Right renal pelvis (tissue), 4 donors: ENCODE results near the gene DDB1. TPM values are rescaled to one million over a fixed set of nuclear protein-coding genes. Genes with fewer than 3 reads are reported as not detected.

Experiments used
- DNase-seq, 4 donors: peaks; one replicate each; pipeline ENCODE4 v3.0.0-alpha.2; 2013; ENCODE audit warnings: low read depth in 4 of 4, low spot score in 3 of 4, missing footprints in 1 of 4
- polyA plus RNA-seq, 4 donors: library from polyadenylated mRNA; unstranded; fragments of 120-200 nt; gene quantifications; one replicate each; pipeline ENCODE4 v1.2.1, GENCODE V29; 2013; ENCODE audit not compliant: insufficient read length in 4 of 4

The DDB1 gene
- polyA plus RNA-seq, 4 donors, result 200 to 221 (median 213) TPM

DNA sequence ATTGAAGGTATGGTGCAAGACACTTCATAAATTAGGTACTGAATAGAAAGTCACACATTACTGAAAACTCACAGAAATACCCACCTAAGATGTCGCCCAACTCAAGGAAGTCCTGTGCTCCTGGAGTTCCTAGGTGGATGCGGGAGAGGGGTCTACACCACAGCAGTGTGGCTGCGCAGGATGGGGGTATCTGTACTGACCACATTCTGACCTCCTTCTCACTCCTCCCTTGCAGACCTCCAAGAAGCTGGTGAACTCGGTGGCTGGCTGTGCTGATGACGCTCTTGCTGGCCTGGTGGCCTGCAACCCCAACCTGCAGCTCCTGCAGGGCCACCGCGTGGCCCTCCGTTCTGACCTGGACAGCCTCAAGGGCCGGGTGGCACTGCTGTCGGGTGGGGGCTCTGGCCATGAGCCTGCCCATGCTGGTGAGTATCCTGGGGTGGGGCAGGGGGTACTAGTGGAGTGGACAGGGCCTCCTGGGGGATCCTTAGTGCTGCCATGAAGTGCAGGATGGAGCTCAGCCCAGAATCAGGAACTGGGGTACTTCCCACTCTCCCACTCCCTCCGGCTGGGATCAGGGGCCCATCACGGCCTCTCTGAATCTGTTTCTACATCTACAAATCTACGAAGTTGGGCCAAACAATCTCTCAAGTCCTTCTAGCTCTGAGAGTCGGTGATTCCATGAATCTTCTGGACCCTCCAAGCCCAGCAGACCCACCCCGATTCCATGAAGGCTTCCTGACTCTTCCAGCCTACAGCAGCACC, 5.0 kb upstream of the DDB1 start:
- no peak for DNase-seq

DNA sequence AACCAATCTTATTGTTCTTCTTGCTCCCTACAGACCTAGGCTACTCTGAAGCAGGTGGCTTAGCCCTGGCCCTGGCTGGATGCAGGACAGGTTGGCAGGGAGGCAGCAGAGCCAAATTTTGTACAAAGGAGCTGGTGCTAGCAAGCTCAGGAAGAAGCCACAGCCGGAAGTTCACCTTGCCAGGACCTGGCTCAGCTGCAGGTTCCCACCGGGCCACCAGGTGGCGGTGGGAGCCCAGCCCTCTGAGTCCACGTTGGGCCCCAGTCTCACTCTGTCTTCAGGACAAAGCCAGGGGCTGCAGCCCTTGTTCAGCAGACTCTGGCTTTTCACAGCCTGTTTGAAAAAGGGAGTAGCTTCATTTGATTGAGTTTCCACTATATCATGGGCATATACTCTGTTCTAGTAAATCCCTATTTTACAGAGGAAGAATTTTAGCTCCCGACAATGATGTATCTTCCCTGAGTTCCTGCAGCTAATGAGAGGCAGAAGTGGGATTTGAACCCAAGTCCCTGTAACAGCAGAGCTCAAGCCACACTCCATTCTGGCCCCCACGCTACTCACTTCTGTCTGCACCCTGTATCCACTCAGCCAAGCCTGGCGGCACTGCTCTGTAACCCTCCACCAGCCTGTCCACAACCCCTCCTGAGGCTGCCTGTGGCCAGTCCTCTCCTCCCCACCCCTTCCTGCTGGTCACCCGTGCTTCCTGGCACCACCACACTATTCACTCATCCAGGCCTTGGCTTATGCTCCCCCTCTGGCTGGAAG, 3.4 kb upstream of the DDB1 start:
- peak; percentile 61 to 65 (median 63) for DNase-seq

- DNase-seq, result no peak
Measured at GRCh38 chr11:61335355-61335710, 2.4 kb upstream of the DDB1 start.

DNA sequence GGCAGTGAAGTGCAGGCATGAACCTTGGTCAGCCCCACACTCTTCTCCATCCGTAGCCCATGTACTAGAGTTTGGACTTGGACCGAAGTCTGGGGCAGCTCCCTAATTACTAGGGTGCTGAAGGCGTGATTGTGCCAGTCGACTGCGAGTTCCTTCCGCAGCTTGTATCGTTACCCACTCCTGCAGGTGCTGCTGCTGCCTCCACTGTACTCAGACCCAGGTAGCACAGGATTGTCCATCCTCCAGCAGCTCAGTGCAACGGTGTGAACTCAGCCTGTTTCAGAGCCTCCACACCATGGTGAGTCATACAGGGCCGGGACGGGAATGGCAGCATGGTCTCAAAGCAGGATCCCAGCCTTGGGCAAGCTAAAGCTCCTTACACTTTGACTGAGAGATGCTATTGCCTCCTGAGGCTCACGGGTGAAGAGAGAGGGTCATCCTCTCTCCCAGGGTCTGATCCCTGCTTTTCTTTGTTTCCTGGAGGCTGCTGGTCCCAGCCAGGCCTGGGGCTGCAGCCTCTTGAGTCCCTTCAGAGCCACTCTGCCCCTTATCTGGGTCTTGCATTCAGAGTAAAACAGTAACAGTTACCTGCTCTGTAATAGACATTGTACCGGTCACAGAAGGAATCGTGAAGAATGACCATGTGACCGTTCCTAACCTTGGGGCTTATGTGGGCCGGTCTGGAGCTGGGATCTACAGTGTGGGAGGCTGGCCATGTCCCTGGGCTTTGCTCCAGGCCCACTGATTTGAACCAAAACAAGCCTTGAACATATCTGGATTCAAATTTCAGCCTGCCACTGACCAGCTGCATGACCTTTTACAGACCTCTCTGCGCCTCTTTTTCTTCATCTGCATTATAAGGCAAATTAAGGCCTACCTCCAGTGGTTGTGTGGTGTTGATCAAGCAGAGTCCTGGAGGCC, 1.8 kb upstream of the DDB1 start:
- no peak for DNase-seq

DNA sequence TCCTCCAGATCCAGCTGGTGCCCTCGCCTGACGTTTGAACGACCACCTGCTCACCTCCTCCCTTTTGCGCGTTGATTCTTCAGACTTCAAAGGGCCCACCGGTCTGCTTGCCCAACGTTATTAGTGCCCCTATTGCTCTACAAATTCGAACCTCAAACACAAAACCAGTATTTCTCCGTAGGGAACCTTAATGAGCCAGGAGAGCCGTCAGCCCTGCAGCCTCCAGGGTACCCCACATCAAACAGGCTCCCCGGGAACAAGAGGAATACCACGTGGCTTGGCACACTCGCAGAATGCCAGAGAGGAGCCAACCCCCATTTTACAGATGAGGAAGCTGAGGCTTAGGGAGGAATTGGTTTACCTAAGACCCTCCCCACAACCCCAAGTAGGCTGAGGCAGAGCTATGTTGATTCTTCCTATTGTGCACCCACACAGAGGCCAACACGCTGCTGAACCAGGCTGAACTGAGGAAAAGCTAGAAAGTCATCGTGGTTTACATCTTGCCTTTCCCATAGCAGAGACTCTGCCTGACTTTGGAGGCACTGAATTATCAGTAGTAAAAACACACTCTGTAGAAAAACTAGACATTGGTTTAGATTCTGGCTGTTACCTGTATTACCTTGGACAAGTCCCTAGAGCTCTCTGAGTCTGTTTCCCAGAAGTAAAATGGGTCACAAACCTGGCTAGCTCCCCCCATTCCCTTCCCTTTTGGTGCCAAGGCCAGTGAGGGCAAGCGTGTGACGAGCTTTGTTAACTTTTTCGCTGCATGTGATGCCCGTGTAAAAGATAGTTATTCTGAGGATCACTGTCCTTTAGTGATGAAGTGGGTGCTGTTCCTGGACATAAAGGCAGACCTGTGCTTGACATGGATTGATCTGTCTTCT, 887 bp upstream of the DDB1 start:
- DNase-seq, result peak in 1 of 4 donors; percentile 8

- DNase-seq, result peak in 1 of 4 donors; percentile 1
Measured at GRCh38 chr11:61332281-61332796, 566 bp downstream of the DDB1 start.

DNA sequence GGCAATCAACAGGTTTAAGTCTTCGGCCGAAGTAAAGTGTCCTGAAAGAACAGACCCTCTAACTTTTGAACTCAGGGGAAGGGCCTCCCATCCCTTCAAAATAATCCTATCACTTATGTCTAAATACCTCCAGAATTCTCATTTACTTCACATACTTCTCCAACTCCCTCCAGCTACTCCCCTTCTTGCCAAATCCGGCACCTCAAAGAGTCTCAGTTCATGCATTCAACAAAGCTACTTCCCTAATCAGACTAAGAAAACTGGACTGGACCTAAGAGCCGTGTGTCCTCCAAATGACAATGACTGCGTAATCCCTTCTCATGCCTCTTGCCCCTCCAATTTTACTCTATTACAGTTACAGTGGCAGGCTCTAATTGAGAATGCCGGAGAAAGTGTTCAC, 1.3 kb downstream of the DDB1 start:
- no peak for DNase-seq

GRCh38 chr11:61329871-61330270, 3.0 kb downstream of the DDB1 start:
- no peak for DNase-seq

GRCh38 chr11:61328351-61328750, 4.6 kb downstream of the DDB1 start:
- DNase-seq, result no peak

GRCh38 chr11:61327669-61328071, 5.2 kb downstream of the DDB1 start:
- no peak for DNase-seq

DNA sequence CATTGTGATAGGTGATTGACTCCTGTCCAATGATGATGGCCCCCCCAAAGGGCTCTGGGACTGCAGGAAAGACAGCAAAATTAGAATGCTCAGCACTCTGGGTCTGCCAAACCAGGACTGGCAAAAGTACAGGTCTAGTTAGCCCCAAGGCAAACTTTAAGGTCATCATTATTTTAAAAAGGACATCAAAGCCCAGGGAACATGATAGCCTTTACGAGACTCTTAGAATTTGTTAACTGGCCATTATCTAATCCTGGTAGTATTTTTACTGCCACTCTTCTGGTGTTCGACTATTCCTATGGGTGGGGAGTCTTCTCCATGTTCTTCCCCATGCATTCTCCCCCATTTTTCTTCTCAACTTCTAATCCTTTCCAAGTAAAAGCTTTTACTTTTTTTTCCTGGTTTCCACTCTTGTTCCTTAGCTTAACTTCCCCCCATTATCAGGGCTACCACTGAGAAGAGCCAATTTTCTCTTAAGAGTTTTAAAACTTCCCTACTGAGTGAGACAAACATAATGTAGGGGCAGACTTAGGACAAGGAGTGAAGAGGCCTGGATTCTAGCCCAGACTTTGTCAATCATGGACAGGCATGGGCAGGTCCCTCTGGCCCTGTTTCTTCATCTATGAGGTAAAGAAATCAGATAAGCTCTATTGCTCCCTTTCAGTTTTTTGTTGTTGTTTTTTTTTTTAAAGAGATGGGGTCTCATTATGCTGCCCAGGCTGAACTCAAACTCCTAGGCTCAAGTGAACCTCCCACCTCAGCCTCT, 7.1 kb downstream of the DDB1 start:
- DNase-seq, result no peak

DNA sequence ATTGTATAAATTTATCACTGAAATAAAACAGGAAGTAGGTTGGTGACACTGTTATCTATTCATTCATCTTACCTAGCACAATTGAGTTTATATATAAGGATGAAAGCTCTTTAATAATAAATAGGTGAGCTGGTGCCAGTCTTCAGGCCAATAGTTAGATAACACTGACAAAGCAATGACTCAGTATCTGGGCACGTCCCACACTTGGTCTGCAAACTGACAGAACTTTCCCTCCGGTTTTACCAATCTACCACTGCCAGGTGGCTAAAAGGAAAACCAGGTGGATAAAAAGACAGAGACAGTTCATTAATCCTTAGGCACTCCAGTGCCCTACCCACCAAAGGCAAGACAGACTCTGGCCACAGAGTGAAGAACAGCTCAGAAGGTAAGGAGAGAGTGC, 17.6 kb downstream of the DDB1 start:
- no peak for DNase-seq

DNA sequence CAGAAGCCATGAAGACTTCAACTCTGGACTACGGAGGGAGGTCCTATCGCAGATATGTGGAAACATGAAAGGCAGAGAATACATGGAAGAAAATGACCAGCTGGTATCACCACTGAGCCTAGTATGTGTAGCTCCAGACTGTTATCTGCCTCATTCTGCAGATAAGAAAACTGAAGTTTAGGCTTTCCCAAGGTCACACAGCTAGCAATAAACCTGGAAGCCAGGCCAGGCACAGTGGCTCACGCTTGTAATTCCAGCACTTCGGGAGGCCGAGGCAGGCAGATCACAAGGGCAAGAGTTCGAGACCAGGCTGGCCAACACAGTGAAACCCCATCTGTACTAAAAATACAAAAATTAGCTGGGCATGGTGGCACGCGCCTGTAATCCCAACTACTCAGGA, 22.2 kb downstream of the DDB1 start:
- no peak for DNase-seq

- no peak for DNase-seq
Measured at GRCh38 chr11:61309739-61310138, 23.2 kb downstream of the DDB1 start.

DNA sequence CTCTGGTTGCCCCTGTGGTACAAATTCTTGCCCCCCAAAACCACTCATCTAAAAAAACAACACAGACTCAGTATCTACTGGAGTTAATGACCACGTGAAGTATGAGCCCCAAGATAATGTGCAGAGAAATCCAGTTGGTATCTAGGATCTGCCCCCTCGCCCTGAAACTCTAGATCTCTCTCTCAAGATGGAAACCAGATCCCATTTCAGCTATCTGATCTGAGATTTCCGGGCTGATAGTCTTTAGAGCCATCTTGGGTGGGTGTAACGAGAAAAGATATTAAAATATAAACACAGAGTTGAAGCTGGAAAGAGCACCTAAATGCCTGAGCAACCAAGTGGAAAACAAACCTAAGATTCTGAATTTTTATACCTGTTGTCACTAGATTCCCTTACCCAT, 23.8 kb downstream of the DDB1 start:
- DNase-seq, result no peak

GRCh38 chr11:61307354-61307753, 25.6 kb downstream of the DDB1 start:
- no peak for DNase-seq

DNA sequence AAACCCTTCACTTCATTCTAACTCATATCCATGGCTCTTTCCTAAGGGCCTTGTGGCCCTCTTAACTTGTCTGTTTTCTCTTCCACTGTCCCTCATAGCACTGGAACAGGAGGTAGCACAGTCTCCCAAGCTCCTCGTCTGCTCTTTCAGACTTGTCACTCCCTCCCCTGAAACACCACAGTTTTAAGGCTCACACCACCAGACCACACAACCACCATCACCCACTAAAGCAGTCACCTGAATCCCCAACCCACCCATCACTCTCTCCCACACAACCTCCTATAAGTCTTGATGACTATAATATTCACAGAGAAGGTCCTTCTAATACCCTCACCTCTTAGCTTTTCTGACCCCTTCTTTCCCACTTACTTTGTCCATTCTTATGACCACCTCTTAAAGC, 26.7 kb downstream of the DDB1 start:
- no peak for DNase-seq

DNA sequence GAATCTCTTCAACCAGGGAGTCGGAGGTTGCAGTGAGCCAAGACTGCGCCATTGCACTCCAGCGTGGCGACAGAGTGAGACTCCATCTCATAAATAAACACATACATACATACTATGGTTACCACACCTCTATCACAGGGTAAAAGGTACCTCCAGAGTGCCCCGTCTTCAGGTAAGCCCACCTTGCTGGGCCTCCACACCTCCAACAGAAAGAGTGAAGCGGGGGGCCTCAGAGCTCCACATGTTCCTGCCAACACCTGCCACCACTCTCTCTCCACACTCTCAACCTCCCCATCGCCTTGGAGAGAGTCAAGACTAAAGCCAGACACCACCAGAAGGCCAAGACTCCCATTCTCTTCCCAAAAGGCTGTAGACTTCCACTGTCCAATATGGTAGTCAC, 27.5 kb downstream of the DDB1 start:
- DNase-seq, result no peak

GRCh38 chr11:61303725-61304124, 29.2 kb downstream of the DDB1 start:
- DNase-seq, result no peak
